Measurements from ENCODE around the gene KMT2C. TPM values are rescaled to one million over a fixed set of nuclear protein-coding genes. Genes with fewer than 3 reads are reported as not detected.

The KMT2C gene
- total and polyA plus RNA-seq, 10 of the 15 experiments (the other 5 are each of a cell fraction or from before 2014, with no cell fraction given), result 3.3 to 45.2 (median 19.2) TPM

DNA sequence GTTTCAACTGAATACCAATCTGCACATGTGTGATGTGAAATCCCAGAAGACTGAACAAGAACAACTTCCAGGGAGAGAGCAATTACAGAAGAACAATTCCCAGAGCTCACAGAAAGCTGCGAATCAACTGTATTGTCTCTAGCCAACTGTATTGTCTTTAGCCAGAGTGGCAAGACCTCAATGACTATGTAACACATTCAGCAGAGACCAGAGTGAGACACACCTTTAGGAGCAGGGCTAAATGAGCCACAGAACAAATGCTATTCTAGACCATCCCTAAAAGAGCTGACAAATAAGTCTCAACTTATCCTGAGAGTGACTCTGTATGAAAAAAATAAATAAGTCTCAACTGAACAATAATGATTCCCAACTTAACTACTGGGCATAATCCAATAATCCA lies 72.0 kb downstream of the KMT2C start:
- no peaks in the 10 kb centered on the region for H4K20me1 ChIP-seq (ENCODE audit: control insufficient read depth, insufficient read depth)
- ChIA-PET POLR2A (interaction anchor here (0.9 kb wide), 1 partner anchor 28 kb away, joined by 3 read pairs; no protein-coding TSS in a partner anchor), SMC1A (ENCODE audit: uncharacterized antibody, unreplicated experiment) (interaction anchor here (1.6 kb wide), 1 partner anchor 26 kb away, joined by 6 read pairs; no protein-coding TSS in a partner anchor), CTCF (interaction anchor here (1.2 to 1.6 kb wide), 3 partner anchors 9 to 29 kb away, joined by 4 to 6 read pairs (median 4); no protein-coding TSS in a partner anchor), RAD21 (ENCODE audit: unreplicated experiment) (no interaction called here)
- H3K27ac ChIP-seq (ENCODE audit: control insufficient read depth, insufficient read depth), result no peak overlapping the region
- H3K36me3 ChIP-seq (ENCODE audit: control insufficient read depth in 2 of 2, insufficient read depth in 2 of 2, low read length in 1 of 2), result peaks cover 0 to 5% of the 10 kb centered on the region in 2 experiments; a peak in 2 of 4 replicates
- ATAC-seq (peak; percentile 42; the same call in 2 of the 3 replicates), DNase-seq (ENCODE audit: low read depth, low spot score) (no peak), FAIRE-seq (no peak)
- TF ChIP-seq CHD1 (IDR thresholded peaks at IDR 0.05; ENCODE audit: low read depth, low read length) (no peak), STAT3 (IDR thresholded peaks at IDR 0.05; ENCODE audit: low read depth, low read length) (no peak), RAD51 (IDR thresholded peaks at IDR 0.05) (no peak), BACH1 (IDR thresholded peaks at IDR 0.05; ENCODE audit: borderline replicate concordance) (no peak), NRF1 (conservative IDR thresholded peaks at IDR 0.05; ENCODE audit: low read depth, low read length) (no peak), POLR2A (IDR thresholded peaks at IDR 0.05; ENCODE audit: low read depth, low read length) (no peak), SMAD1 (IDR thresholded peaks at IDR 0.05; ENCODE audit: low read depth, partially characterized antibody) (no peak), NFYA (IDR thresholded peaks at IDR 0.05; ENCODE audit: borderline replicate concordance, low read depth, low read length) (no peak), HCFC1 (IDR thresholded peaks at IDR 0.05; ENCODE audit: low read length) (no peak), PML (IDR thresholded peaks at IDR 0.05; ENCODE audit: low read length) (no peak), JUND (IDR thresholded peaks at IDR 0.05; ENCODE audit: low read depth, low read length) (no peak), SPI1 (IDR thresholded peaks at IDR 0.05; ENCODE audit: borderline replicate concordance, insufficient read depth, low read depth, low read length) (no peak)
- TF ChIP-seq, protein P1, sequence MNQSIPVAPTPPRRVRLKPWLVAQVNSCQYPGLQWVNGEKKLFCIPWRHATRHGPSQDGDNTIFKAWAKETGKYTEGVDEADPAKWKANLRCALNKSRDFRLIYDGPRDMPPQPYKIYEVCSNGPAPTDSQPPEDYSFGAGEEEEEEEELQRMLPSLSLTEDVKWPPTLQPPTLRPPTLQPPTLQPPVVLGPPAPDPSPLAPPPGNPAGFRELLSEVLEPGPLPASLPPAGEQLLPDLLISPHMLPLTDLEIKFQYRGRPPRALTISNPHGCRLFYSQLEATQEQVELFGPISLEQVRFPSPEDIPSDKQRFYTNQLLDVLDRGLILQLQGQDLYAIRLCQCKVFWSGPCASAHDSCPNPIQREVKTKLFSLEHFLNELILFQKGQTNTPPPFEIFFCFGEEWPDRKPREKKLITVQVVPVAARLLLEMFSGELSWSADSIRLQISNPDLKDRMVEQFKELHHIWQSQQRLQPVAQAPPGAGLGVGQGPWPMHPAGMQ (IDR thresholded peaks at IDR 0.05; ENCODE audit: borderline replicate concordance), result no peak
- TF ChIP-seq, protein P2, sequence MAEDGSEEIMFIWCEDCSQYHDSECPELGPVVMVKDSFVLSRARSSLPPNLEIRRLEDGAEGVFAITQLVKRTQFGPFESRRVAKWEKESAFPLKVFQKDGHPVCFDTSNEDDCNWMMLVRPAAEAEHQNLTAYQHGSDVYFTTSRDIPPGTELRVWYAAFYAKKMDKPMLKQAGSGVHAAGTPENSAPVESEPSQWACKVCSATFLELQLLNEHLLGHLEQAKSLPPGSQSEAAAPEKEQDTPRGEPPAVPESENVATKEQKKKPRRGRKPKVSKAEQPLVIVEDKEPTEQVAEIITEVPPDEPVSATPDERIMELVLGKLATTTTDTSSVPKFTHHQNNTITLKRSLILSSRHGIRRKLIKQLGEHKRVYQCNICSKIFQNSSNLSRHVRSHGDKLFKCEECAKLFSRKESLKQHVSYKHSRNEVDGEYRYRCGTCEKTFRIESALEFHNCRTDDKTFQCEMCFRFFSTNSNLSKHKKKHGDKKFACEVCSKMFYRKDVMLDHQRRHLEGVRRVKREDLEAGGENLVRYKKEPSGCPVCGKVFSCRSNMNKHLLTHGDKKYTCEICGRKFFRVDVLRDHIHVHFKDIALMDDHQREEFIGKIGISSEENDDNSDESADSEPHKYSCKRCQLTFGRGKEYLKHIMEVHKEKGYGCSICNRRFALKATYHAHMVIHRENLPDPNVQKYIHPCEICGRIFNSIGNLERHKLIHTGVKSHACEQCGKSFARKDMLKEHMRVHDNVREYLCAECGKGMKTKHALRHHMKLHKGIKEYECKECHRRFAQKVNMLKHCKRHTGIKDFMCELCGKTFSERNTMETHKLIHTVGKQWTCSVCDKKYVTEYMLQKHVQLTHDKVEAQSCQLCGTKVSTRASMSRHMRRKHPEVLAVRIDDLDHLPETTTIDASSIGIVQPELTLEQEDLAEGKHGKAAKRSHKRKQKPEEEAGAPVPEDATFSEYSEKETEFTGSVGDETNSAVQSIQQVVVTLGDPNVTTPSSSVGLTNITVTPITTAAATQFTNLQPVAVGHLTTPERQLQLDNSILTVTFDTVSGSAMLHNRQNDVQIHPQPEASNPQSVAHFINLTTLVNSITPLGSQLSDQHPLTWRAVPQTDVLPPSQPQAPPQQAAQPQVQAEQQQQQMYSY (CRISPR knock-in tag; IDR thresholded peaks at IDR 0.05), result no peak
- TF ChIP-seq, protein P3, sequence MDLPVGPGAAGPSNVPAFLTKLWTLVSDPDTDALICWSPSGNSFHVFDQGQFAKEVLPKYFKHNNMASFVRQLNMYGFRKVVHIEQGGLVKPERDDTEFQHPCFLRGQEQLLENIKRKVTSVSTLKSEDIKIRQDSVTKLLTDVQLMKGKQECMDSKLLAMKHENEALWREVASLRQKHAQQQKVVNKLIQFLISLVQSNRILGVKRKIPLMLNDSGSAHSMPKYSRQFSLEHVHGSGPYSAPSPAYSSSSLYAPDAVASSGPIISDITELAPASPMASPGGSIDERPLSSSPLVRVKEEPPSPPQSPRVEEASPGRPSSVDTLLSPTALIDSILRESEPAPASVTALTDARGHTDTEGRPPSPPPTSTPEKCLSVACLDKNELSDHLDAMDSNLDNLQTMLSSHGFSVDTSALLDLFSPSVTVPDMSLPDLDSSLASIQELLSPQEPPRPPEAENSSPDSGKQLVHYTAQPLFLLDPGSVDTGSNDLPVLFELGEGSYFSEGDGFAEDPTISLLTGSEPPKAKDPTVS (IDR thresholded peaks at IDR 0.05; ENCODE audit: low read depth, low read length), result no peak
- H3K4me1 ChIP-seq (ENCODE audit: control insufficient read depth, insufficient read depth, low read length), result peaks cover 7% of the 10 kb centered on the region
- 0 out of 2 replicates have a peak overlapping the region, but pooled peaks have one; percentile 3 for H3K4me2 ChIP-seq (ENCODE audit: control insufficient read depth, insufficient read depth)
- H3K79me2 ChIP-seq (ENCODE audit: control insufficient read depth, insufficient read depth, low read length), result peaks cover 68% of the 10 kb centered on the region
- in situ Hi-C loops (cut with MboI) (no loop called here), intact Hi-C loops (cut with micrococcal nuclease; ENCODE audit: unreplicated experiment) (no loop called here)
- no peak overlapping the region for H2AFZ ChIP-seq (ENCODE audit: control insufficient read depth, low read depth, low read length)
- H3K4me3 ChIP-seq, result no peak overlapping the region
- BruUV-seq (replicated peaks), result no TSS peak
- no peaks in the 10 kb centered on the region; the same call in 2 of the 3 replicates for H3K9me3 ChIP-seq (replicated peaks; ENCODE audit: control insufficient read depth, insufficient read depth, low read length)
- 95% methylated on average over 1 of the region's 1 CpG for WGBS (ENCODE audit: insufficient coverage, insufficient replicate concordance, low lambda C conversion rate, missing lambda C conversion rate)
- no peak overlapping the region for H3K9ac ChIP-seq (ENCODE audit: control insufficient read depth, insufficient read depth, low read length)
- H3K27me3 ChIP-seq (replicated peaks in 1 of 2; ENCODE audit: control insufficient read depth in 2 of 2, insufficient read depth in 2 of 2, low read length in 1 of 2), result no peaks in the 10 kb centered on the region

Measured in GM12878 (cell line).